B cell (primary cell): ENCODE results near the gene FAM124A.

ENCODE experiments used
- EZH2 ChIP-seq: IDR thresholded peaks from 2 replicates; pipeline ENCODE4 v1.6.1; 2012; ENCODE audit warnings: borderline replicate concordance, low read depth, mild to moderate bottlenecking, moderate library complexity, low read length; ENCODE audit not compliant: insufficient read depth, poor library complexity, severe bottlenecking
- TF ChIP-seq, protein P1 (sequence below): fragments of 200-600 bp; IDR thresholded peaks from one replicate; pipeline ENCODE4 v1.8.0; 2022; ENCODE audit warnings: antibody characterized with exemption, mild to moderate bottlenecking

DNA sequence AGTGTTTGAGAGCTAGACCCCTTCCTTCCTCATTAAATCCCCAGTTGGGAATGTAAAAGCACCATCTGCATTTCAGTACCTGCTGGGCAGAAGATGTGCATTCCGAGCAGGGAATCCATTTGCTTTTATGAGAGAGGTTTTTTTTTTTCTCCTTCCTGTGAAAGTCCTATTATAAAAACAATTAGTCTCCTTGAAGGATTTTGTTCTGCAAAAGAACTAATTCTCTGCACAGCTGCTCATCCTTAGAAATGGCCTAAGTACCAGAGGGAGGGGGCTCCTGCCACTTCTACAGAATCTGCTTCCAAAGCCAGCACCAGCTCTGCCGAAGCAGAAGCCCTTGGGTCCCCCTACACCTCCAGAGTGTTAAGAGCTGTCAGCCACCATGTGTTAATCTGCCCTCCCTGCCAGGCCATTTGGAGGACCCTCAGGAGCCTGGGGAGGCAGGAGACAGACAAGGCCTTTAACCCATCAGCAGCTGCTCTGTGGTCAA, 80.9 kb downstream of the FAM124A start:
- TF ChIP-seq, protein P1, sequence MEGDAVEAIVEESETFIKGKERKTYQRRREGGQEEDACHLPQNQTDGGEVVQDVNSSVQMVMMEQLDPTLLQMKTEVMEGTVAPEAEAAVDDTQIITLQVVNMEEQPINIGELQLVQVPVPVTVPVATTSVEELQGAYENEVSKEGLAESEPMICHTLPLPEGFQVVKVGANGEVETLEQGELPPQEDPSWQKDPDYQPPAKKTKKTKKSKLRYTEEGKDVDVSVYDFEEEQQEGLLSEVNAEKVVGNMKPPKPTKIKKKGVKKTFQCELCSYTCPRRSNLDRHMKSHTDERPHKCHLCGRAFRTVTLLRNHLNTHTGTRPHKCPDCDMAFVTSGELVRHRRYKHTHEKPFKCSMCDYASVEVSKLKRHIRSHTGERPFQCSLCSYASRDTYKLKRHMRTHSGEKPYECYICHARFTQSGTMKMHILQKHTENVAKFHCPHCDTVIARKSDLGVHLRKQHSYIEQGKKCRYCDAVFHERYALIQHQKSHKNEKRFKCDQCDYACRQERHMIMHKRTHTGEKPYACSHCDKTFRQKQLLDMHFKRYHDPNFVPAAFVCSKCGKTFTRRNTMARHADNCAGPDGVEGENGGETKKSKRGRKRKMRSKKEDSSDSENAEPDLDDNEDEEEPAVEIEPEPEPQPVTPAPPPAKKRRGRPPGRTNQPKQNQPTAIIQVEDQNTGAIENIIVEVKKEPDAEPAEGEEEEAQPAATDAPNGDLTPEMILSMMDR: no peak
- no peak for TF ChIP-seq EZH2
